Testis (tissue), 3 donors: ENCODE measurements around the gene GPX2. TPM values are rescaled to one million over a fixed set of nuclear protein-coding genes. Genes with fewer than 3 reads are reported as not detected.

ENCODE experiments used
- DNase-seq: peaks from one replicate; pipeline ENCODE4 v3.0.0-alpha.2; 2019
- H3K27ac ChIP-seq, 2 donors: fragments of 200-600 bp; sonication (generic); one replicate each; pipeline ENCODE4 v1.5.1; 2019
- H3K27me3 ChIP-seq: fragments of 200-600 bp; sonication (generic); one replicate; pipeline ENCODE4 v1.5.1; 2019
- H3K36me3 ChIP-seq: fragments of 200-600 bp; sonication (generic); one replicate; pipeline ENCODE4 v1.5.1; 2017; ENCODE audit warnings: low read depth; ENCODE audit errors: missing control alignments
- H3K4me1 ChIP-seq: fragments of 200-600 bp; sonication (generic); one replicate; pipeline ENCODE4 v1.5.1; 2019
- H3K4me3 ChIP-seq, 2 donors: fragments of 200-600 bp; sonication (generic); one replicate each; pipeline ENCODE4 v1.5.1; 2017 to 2019
- H3K9me3 ChIP-seq: fragments of 200-600 bp; sonication (generic); one replicate; pipeline ENCODE4 v1.5.1; 2017
- CTCF ChIP-seq, 3 experiments: fragments of 450-650 bp in 2 of 3; fragments of 200-600 bp in 1 of 3; sonication (generic) in 1 of 3; IDR thresholded peaks; one replicate each; pipeline ENCODE4 v1.5.1; 2016 to 2019; ENCODE audit warnings: antibody characterized with exemption in 3 of 3, mild to moderate bottlenecking in 2 of 3, moderate library complexity in 1 of 3
- POLR2A ChIP-seq: fragments of 450-650 bp; IDR thresholded peaks from one replicate; pipeline ENCODE4 v1.6.1; 2017; ENCODE audit warnings: antibody characterized with exemption, mild to moderate bottlenecking, moderate library complexity
- WGBS, 2 donors: methylation state at CpG; one replicate each; pipeline ENCODE4 v1.1.5; 2018; 5-methylcytosine and 5-hydroxymethylcytosine counted together
- intact Hi-C: fragments of 100-400 bp; cut with DNase I; formaldehyde crosslinking; loops from one replicate; pipeline ENCODE4 v1.15.1; 2023; ENCODE audit warnings: low total_unique reads
- polyA plus RNA-seq: library from polyadenylated mRNA; stranded (reverse); fragments of 350-450 nt; fragmentation: Illumina TruSeq; extraction: RNeasy Lipid Tissue Mini Kit (QIAGEN cat#74804); gene quantifications from one replicate; pipeline ENCODE4 v1.2.3, GENCODE V29; 2014; ENCODE audit warnings: low read depth, low replicate concordance; ENCODE audit not compliant: insufficient read depth
- total RNA-seq, 2 donors: library from RNA; depleted of rRNA; stranded (reverse); fragments of >200 nt; gene quantifications; one replicate each; pipeline ENCODE4 v1.2.3, GENCODE V29; 2016

GPX2 gene
- total and polyA plus RNA-seq, 3 donors from 2014 or later, result 0.99 to 1.9 TPM; not detected in 1

DNA sequence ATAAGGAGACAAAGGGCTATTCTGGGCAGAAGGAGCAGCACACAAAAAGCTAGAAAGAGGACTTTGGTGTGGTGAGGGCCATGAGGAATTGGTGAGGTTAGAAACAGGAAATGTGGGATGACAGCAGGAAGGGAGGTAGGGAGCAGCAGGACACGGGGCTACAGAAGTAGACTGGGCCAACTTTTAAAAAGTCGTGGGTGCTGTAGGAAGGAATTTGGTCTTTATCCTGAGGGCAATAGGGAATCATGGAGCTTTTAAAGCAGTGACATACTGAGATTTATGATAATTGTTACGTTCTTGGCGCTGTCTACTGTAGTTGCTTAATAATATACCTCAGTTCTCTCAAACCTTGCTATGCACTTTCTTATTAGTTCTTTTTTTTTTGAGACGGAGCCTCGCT is 36.5 kb downstream of the GPX2 start:
- 76 to 77% methylated on average over 6 of the region's 6 CpGs for WGBS, 2 donors
- no peak for DNase-seq
- intact Hi-C loops, result no loop called here
- no peak for TF ChIP-seq CTCF (IDR thresholded peaks at IDR 0.05)
- no peak for TF ChIP-seq POLR2A
- Histone ChIP-seq H3K27me3 (no peaks in the 10 kb centered on the region), H3K27ac (no peak overlapping the region), H3K4me3 (no peak overlapping the region), H3K36me3 (no peaks in the 10 kb centered on the region), H3K9me3 (no peaks in the 10 kb centered on the region), H3K4me1 (no peaks in the 10 kb centered on the region)

- H3K9me3 ChIP-seq, result no peaks in the 10 kb centered on the region
- H3K36me3 ChIP-seq, result no peaks in the 10 kb centered on the region
- DNase-seq, result no peak
- 85 to 94% methylated on average over 1 of the region's 1 CpG for WGBS, 2 donors
- no peak overlapping the region for H3K4me3 ChIP-seq
- intact Hi-C loops, result no loop called here
- no peak overlapping the region for H3K27ac ChIP-seq
- H3K27me3 ChIP-seq, result no peaks in the 10 kb centered on the region
- TF ChIP-seq POLR2A, result no peak
- TF ChIP-seq CTCF (IDR thresholded peaks at IDR 0.05), result no peak
- no peaks in the 10 kb centered on the region for H3K4me1 ChIP-seq
Observed at GRCh38 chr14:64899958-64900357, 42.6 kb downstream of the GPX2 start.

DNA sequence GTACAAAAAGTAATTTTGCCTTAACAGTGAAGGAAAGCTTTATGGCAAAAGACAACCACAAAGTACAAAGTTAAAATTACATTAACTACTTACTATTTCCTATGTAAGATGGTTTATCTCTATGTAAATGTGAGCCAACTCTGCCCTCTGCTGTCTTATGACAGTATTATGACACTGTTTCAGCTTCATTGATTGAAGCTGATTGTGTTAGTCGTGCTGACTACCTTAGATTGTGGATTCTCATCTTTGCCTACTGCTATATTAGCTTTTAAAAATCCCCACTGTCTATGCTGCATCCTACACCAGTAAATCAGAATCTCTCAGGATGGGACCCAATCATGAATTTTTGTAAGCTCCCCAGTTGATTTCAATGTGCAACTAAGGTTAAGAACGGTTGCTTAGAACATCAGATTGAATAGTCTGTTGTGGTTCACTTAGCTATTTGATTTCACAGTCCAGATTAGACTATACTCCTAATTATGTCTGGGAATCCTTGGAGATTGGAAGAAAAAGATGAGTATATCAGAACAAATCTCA is 50.6 kb downstream of the GPX2 start:
- H3K36me3 ChIP-seq, result no peaks in the 10 kb centered on the region
- H3K27me3 ChIP-seq, result no peaks in the 10 kb centered on the region
- TF ChIP-seq POLR2A (no peak), CTCF (IDR thresholded peaks at IDR 0.05) (peak in 2 of 3 experiments; percentile 31 to 51)
- H3K4me3 ChIP-seq, result no peak overlapping the region
- DNase-seq, result no peak
- no peak overlapping the region for H3K27ac ChIP-seq
- H3K4me1 ChIP-seq, result no peaks in the 10 kb centered on the region
- WGBS, 2 donors, result 53 to 59% methylated on average over 2 of the region's 2 CpGs
- intact Hi-C loops, result no loop called here
- H3K9me3 ChIP-seq, result no peaks in the 10 kb centered on the region

DNA sequence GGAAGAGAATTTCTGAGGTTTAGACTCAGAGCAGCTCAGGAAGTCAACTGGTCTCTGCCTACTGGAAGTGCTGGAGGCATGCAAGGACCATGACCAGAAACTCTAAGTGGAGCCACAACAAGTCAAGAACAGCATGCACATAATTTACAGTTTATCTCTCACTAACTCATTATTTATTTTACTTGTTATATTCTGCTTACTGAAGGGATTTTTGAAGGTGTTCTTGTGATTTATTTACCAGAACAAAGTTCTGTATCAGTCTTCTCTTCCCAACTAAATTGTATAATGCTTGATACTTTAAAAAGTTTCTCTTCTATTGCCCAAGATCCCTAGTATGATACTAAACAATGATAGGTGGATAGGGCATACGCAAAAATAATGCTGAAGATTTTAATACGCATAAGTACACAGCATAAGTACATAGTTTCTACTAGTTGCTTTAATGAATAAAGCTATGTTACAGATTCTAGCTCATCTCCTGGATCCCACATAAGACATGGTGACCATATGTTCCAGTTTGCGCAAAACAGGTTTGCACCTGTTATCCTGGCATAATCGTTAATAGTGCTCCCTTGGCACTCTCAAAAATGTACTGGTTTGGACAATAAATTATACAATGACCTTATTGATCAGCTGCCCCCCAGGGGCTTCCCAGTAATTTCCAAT is 51.2 kb downstream of the GPX2 start:
- Histone ChIP-seq H3K27me3 (no peaks in the 10 kb centered on the region), H3K36me3 (no peaks in the 10 kb centered on the region), H3K4me3 (no peak overlapping the region), H3K27ac (no peak overlapping the region), H3K4me1 (no peaks in the 10 kb centered on the region), H3K9me3 (no peaks in the 10 kb centered on the region)
- TF ChIP-seq CTCF (IDR thresholded peaks at IDR 0.05), result no peak
- TF ChIP-seq POLR2A, result no peak
- intact Hi-C loops, result no loop called here
- WGBS, 2 donors, result 84 to 91% methylated on average over 4 of the region's 4 CpGs
- no peak for DNase-seq

GRCh38 chr14:64889352-64889751 is 53.2 kb downstream of the GPX2 start:
- Histone ChIP-seq H3K9me3 (no peaks in the 10 kb centered on the region), H3K36me3 (no peaks in the 10 kb centered on the region), H3K4me3 (no peak overlapping the region), H3K27ac (no peak overlapping the region), H3K27me3 (no peaks in the 10 kb centered on the region), H3K4me1 (no peaks in the 10 kb centered on the region)
- no peak for DNase-seq
- TF ChIP-seq CTCF (IDR thresholded peaks at IDR 0.05) (no peak), POLR2A (no peak)
- 79 to 91% methylated on average over 6 of the region's 6 CpGs for WGBS, 2 donors
- intact Hi-C loops, result no loop called here
